Spleen (tissue), 7 donors: Measurements from ENCODE around the gene PCSK6.
"Not testable (repeated sequence)": the region's sequence is repeated elsewhere in the genome, so short reads cannot be mapped to it uniquely, and the experiment has no call there.

Source experiments
- CTCF ChIP-seq, 11 experiments: fragments of 200-600 bp in 7 of 11; fragments of 450-650 bp in 4 of 11; sonication (generic) in 4 of 11; IDR thresholded peaks in 8 of 11; conservative IDR thresholded peaks in 3 of 11; 1 replicate in 7 of 11; 2 replicates in 4 of 11; pipeline versions ENCODE4 v1.4.0 to v1.8.0; 2016 to 2021; ENCODE audit warnings: antibody characterized with exemption in 11 of 11, inconsistent platforms in 4 of 11, mild to moderate bottlenecking in 1 of 11
- POLR2A ChIP-seq, 3 donors: fragments of 450-650 bp; IDR thresholded peaks; one replicate each; pipeline ENCODE4 v1.5.1; 2017; ENCODE audit warnings: antibody characterized with exemption in 3 of 3, mild to moderate bottlenecking in 1 of 3
- donor health status: DM: no; HTN: no; CAD: no; lungs with moderate emphysema.
- donor health status: DM: no; HTN: no; CAD: no.
- donor health status: DM: no; HTN: no; CAD: no.

GRCh38 chr15:101333907-101334789 lies 155.4 kb downstream of the PCSK6 start:
- TF ChIP-seq CTCF (IDR thresholded peaks at IDR 0.05 in 8 of 11, conservative IDR thresholded peaks at IDR 0.05 in 3 of 11); POLR2A (IDR thresholded peaks at IDR 0.05): not testable (repeated sequence)
